Cardiac muscle cell (in vitro differentiated cells and primary cell): Measurements from ENCODE around the gene VOPP1. TPM values are rescaled to one million over a fixed set of nuclear protein-coding genes. Genes with fewer than 3 reads are reported as not detected.

Experiments used
- DNase-seq, 2 donors: peaks; one replicate each; pipeline versions ENCODE4 v3.0.0 to v3.0.0-alpha.2; 2010 to 2017; ENCODE audit warnings: low read depth in 1 of 2, low spot score in 1 of 2
- H3K27ac ChIP-seq: fragments of 200-600 bp; sonication (generic); 2 replicates; pipeline ENCODE4 v1.5.1; 2016
- H3K27me3 ChIP-seq: fragments of 200-600 bp; sonication (generic); 2 replicates; pipeline ENCODE4 v1.6.0; 2016; ENCODE audit warnings: control low read depth
- H3K36me3 ChIP-seq: fragments of 200-600 bp; sonication (generic); 2 replicates; pipeline ENCODE4 v1.5.1; 2016; ENCODE audit warnings: control low read depth
- H3K4me1 ChIP-seq: fragments of 200-600 bp; sonication (generic); 2 replicates; pipeline ENCODE4 v1.8.1; 2017; ENCODE audit warnings: low read depth, mild to moderate bottlenecking, mixed run types
- H3K4me3 ChIP-seq: fragments of 200-600 bp; sonication (generic); 2 replicates; pipeline ENCODE4 v1.5.1; 2016; ENCODE audit warnings: mild to moderate bottlenecking
- H3K9me3 ChIP-seq: fragments of 200-600 bp; sonication (generic); 2 replicates; pipeline ENCODE4 v1.5.1; 2017; ENCODE audit warnings: low read depth, mild to moderate bottlenecking, control low read depth
- polyA plus RNA-seq: library from polyadenylated mRNA; unstranded; fragments of >200 nt; fragmentation: Nextera tagmentation; extraction: Ambion mirVana; gene quantifications from 2 replicates; pipeline ENCODE4 v1.2.1, GENCODE V29; 2016
- total RNA-seq: library from RNA; depleted of rRNA; stranded (reverse); fragments of >200 nt; gene quantifications from 2 replicates; pipeline ENCODE4 v1.2.3, GENCODE V29; 2016
- TF ChIP-seq, protein P1 (sequence below): IDR thresholded peaks from 2 replicates; pipeline ENCODE4 v1.5.1; 2012; ENCODE audit warnings: low read depth, mild to moderate bottlenecking, low read length

VOPP1 gene
- total and polyA plus RNA-seq, 2 experiments from 2014 or later, result 9.6 to 19.3 TPM

- DNase-seq, result no peak
- Histone ChIP-seq H3K27ac (no peak overlapping the region), H3K36me3 (no peaks in the 10 kb centered on the region), H3K27me3 (peaks cover 6% of the 10 kb centered on the region), H3K4me1 (peaks cover 22% of the 10 kb centered on the region), H3K4me3 (no peak overlapping the region), H3K9me3 (no peaks in the 10 kb centered on the region)
- TF ChIP-seq, protein P1, sequence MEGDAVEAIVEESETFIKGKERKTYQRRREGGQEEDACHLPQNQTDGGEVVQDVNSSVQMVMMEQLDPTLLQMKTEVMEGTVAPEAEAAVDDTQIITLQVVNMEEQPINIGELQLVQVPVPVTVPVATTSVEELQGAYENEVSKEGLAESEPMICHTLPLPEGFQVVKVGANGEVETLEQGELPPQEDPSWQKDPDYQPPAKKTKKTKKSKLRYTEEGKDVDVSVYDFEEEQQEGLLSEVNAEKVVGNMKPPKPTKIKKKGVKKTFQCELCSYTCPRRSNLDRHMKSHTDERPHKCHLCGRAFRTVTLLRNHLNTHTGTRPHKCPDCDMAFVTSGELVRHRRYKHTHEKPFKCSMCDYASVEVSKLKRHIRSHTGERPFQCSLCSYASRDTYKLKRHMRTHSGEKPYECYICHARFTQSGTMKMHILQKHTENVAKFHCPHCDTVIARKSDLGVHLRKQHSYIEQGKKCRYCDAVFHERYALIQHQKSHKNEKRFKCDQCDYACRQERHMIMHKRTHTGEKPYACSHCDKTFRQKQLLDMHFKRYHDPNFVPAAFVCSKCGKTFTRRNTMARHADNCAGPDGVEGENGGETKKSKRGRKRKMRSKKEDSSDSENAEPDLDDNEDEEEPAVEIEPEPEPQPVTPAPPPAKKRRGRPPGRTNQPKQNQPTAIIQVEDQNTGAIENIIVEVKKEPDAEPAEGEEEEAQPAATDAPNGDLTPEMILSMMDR, result no peak
Observed at GRCh38 chr7:55498770-55499169, 73.5 kb downstream of the VOPP1 start.

- Histone ChIP-seq H3K36me3 (no peaks in the 10 kb centered on the region), H3K4me3 (no peak overlapping the region), H3K27me3 (peaks cover 6% of the 10 kb centered on the region), H3K27ac (no peak overlapping the region), H3K4me1 (peaks cover 15% of the 10 kb centered on the region), H3K9me3 (no peaks in the 10 kb centered on the region)
- no peak for DNase-seq
- TF ChIP-seq, protein P1, result no peak
Observed at GRCh38 chr7:55498142-55498541, 74.2 kb downstream of the VOPP1 start.

DNA sequence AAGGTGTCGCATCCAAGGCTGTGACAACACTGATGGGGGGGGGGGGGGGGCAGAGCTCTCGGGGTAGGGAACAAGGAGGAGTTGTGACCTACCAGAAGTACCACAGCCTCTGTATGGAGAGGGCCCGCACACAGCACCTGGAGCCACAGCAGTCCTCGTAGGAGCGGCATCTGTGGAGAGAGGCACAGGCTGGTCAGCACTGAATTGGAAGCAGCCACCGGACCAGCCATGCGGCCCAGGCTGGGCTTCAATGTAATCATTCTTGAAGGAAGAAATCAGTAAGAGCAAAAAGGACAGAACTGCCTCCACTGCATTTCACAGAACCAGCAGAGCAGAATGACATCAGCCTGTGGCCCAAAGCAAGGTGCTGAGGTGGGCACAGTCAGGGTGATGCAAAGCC lies 74.8 kb downstream of the VOPP1 start:
- no peak overlapping the region for H3K27ac ChIP-seq
- no peaks in the 10 kb centered on the region for H3K36me3 ChIP-seq
- TF ChIP-seq, protein P1, result no peak
- no peak for DNase-seq
- no peaks in the 10 kb centered on the region for H3K9me3 ChIP-seq
- peaks cover 9% of the 10 kb centered on the region for H3K4me1 ChIP-seq
- H3K4me3 ChIP-seq, result no peak overlapping the region
- peaks cover 6% of the 10 kb centered on the region for H3K27me3 ChIP-seq

GRCh38 chr7:55496906-55497305 lies 75.4 kb downstream of the VOPP1 start:
- Histone ChIP-seq H3K9me3 (no peaks in the 10 kb centered on the region), H3K4me3 (no peak overlapping the region), H3K4me1 (peaks cover 4% of the 10 kb centered on the region), H3K36me3 (no peaks in the 10 kb centered on the region), H3K27me3 (peaks cover 6% of the 10 kb centered on the region), H3K27ac (no peak overlapping the region)
- TF ChIP-seq, protein P1, result no peak
- no peak for DNase-seq

- no peak overlapping the region for H3K4me3 ChIP-seq
- H3K9me3 ChIP-seq, result no peaks in the 10 kb centered on the region
- TF ChIP-seq, protein P1, result no peak
- H3K27ac ChIP-seq, result no peak overlapping the region
- H3K4me1 ChIP-seq, result no peaks in the 10 kb centered on the region
- H3K27me3 ChIP-seq, result no peaks in the 10 kb centered on the region
- no peak for DNase-seq
- no peaks in the 10 kb centered on the region for H3K36me3 ChIP-seq
Observed at GRCh38 chr7:55494951-55495350, 77.4 kb downstream of the VOPP1 start.

GRCh38 chr7:55493408-55493807 lies 78.9 kb downstream of the VOPP1 start:
- Histone ChIP-seq H3K4me3 (no peak overlapping the region), H3K36me3 (no peaks in the 10 kb centered on the region), H3K9me3 (no peaks in the 10 kb centered on the region), H3K27me3 (no peaks in the 10 kb centered on the region), H3K27ac (no peak overlapping the region), H3K4me1 (no peaks in the 10 kb centered on the region)
- TF ChIP-seq, protein P1, result no peak
- DNase-seq, result no peak
